ENCODE data around the gene FLAD1. TPM values are rescaled to one million over a fixed set of nuclear protein-coding genes. Genes with fewer than 3 reads are reported as not detected.

The FLAD1 gene
- total and polyA plus RNA-seq, 8 donors, result 26.4 to 39.9 (median 30.2) TPM

GRCh38 chr1:154958681-154959425, 24.3 kb upstream of the FLAD1 start:
- DNase-seq (no peak), ATAC-seq (no peak)
- intact Hi-C loops (cut with DNase I), result loop anchor here in 1 of 2 donors (10.0 kb wide), 1 partner anchor 106 kb away; the partner anchor contains the start of gene EFNA4
- Histone ChIP-seq H3K4me3 (no peak overlapping the region), H3K27ac (no peak overlapping the region), H3K9me3 (no peaks in the 10 kb centered on the region), H3K4me1 (peaks cover 36 to 78% of the 10 kb centered on the region in 2 donors), H3K36me3 (peaks cover 0 to 31% of the 10 kb centered on the region in 2 donors), H3K27me3 (no peaks in the 10 kb centered on the region)
- TF ChIP-seq CTCF (IDR thresholded peaks at IDR 0.05), result no peak

GRCh38 chr1:154959426-154959780, 23.7 kb upstream of the FLAD1 start:
- ATAC-seq (no peak), DNase-seq (no peak)
- Histone ChIP-seq H3K9me3 (no peaks in the 10 kb centered on the region), H3K27me3 (no peaks in the 10 kb centered on the region), H3K4me1 (peaks cover 36 to 73% of the 10 kb centered on the region in 2 donors), H3K4me3 (no peak overlapping the region), H3K27ac (no peak overlapping the region), H3K36me3 (peaks cover 0 to 36% of the 10 kb centered on the region in 2 donors)
- intact Hi-C loops (cut with DNase I), result loop anchor here in 1 of 2 donors (10.0 kb wide), 1 partner anchor 105 kb away; the partner anchor contains the start of gene EFNA4
- no peak for TF ChIP-seq CTCF (IDR thresholded peaks at IDR 0.05)

GRCh38 chr1:154960446-154961136, 22.6 kb upstream of the FLAD1 start:
- Histone ChIP-seq H3K4me1 (peaks cover 25 to 61% of the 10 kb centered on the region in 2 donors), H3K36me3 (peaks cover 0 to 48% of the 10 kb centered on the region in 2 donors), H3K27ac (peak overlapping the region; percentile 97 to 98), H3K9me3 (no peaks in the 10 kb centered on the region), H3K27me3 (no peaks in the 10 kb centered on the region), H3K4me3 (peak overlapping the region; percentile 79 to 90)
- no peak for DNase-seq
- no peak for TF ChIP-seq CTCF (IDR thresholded peaks at IDR 0.05)
- no peak for ATAC-seq
- intact Hi-C loops (cut with DNase I), result no loop called here

GRCh38 chr1:154961207-154962155, 21.7 kb upstream of the FLAD1 start, which contains the start of gene PYGO2:
TSS of gene PYGO2 (minus strand) at chr1:154961782. CDS start at chr1:154961576, 206 bp downstream.
- peaks cover 0 to 57% of the 10 kb centered on the region in 2 donors for H3K36me3 ChIP-seq
- TF ChIP-seq CTCF (IDR thresholded peaks at IDR 0.05), result peak; percentile 8 to 66

More at GRCh38 chr1:154961207-154962155, 21.7 kb upstream of the FLAD1 start, which contains the start of gene PYGO2:
- intact Hi-C loops (cut with DNase I), result no loop called here
- Histone ChIP-seq H3K27me3 (no peaks in the 10 kb centered on the region), H3K4me1 (peaks cover 21 to 59% of the 10 kb centered on the region in 2 donors), H3K27ac (peak within 1 kb of the TSS; percentile 97 to 98), H3K9me3 (no peaks in the 10 kb centered on the region), H3K4me3 (peak within 1 kb of the TSS; percentile 79 to 90)
- DNase-seq (peak; percentile 81 to 95 (median 82)), ATAC-seq (peak; percentile 89)

All from left lung (tissue), 10 donors.